ENCODE data around the gene ARID1B.

The ARID1B gene

GRCh38 chr6:157203312-157203744 lies 426.1 kb downstream of the ARID1B start:
- Mint-ChIP-seq H3K27me3 (no peaks in the 10 kb centered on the region), H3K36me3 (peaks cover 8% of the 10 kb centered on the region), H3K4me3 (no peak overlapping the region), H3K9me3 (ENCODE audit: low read depth) (no peaks in the 10 kb centered on the region), H3K4me1 (ENCODE audit: low read depth) (no peaks in the 10 kb centered on the region), H3K27ac (no peak overlapping the region)

- H3K4me1 Mint-ChIP-seq (ENCODE audit: low read depth) = no peaks in the 10 kb centered on the region
- no peak overlapping the region for H3K27ac Mint-ChIP-seq
- no peaks in the 10 kb centered on the region for H3K9me3 Mint-ChIP-seq (ENCODE audit: low read depth)
- peaks cover 8% of the 10 kb centered on the region for H3K36me3 Mint-ChIP-seq
- H3K4me3 Mint-ChIP-seq = no peak overlapping the region
- H3K27me3 Mint-ChIP-seq = no peaks in the 10 kb centered on the region
Observed at GRCh38 chr6:157203764-157204163, 426.6 kb downstream of the ARID1B start.

GRCh38 chr6:157205473-157206358 lies 428.5 kb downstream of the ARID1B start:
- H3K9me3 Mint-ChIP-seq (ENCODE audit: low read depth) = no peaks in the 10 kb centered on the region
- H3K4me3 Mint-ChIP-seq = no peak overlapping the region
- no peaks in the 10 kb centered on the region for H3K4me1 Mint-ChIP-seq (ENCODE audit: low read depth)
- H3K27me3 Mint-ChIP-seq = no peaks in the 10 kb centered on the region
- H3K36me3 Mint-ChIP-seq = peaks cover 8% of the 10 kb centered on the region
- no peak overlapping the region for H3K27ac Mint-ChIP-seq

- H3K36me3 Mint-ChIP-seq = peaks cover 8% of the 10 kb centered on the region
Observed at GRCh38 chr6:157206359-157206815, 429.2 kb downstream of the ARID1B start.

GRCh38 chr6:157207521-157208076 lies 430.4 kb downstream of the ARID1B start:
- H3K27me3 Mint-ChIP-seq = no peaks in the 10 kb centered on the region
- H3K27ac Mint-ChIP-seq = no peak overlapping the region
- peaks cover 8% of the 10 kb centered on the region for H3K36me3 Mint-ChIP-seq
- no peak overlapping the region for H3K4me3 Mint-ChIP-seq
- H3K9me3 Mint-ChIP-seq (ENCODE audit: low read depth) = no peaks in the 10 kb centered on the region
- H3K4me1 Mint-ChIP-seq (ENCODE audit: low read depth) = no peaks in the 10 kb centered on the region

More at GRCh38 chr6:157206359-157206815, 429.2 kb downstream of the ARID1B start:
- no peaks in the 10 kb centered on the region for H3K9me3 Mint-ChIP-seq (ENCODE audit: low read depth)
- H3K27ac Mint-ChIP-seq = no peak overlapping the region
- no peaks in the 10 kb centered on the region for H3K27me3 Mint-ChIP-seq
- H3K4me3 Mint-ChIP-seq = no peak overlapping the region
- H3K4me1 Mint-ChIP-seq (ENCODE audit: low read depth) = no peaks in the 10 kb centered on the region

- H3K4me3 Mint-ChIP-seq = no peak overlapping the region
- H3K27ac Mint-ChIP-seq = peak overlapping the region; percentile 11
- no peaks in the 10 kb centered on the region for H3K4me1 Mint-ChIP-seq (ENCODE audit: low read depth)
- H3K27me3 Mint-ChIP-seq = no peaks in the 10 kb centered on the region
- peaks cover 3% of the 10 kb centered on the region for H3K36me3 Mint-ChIP-seq
- no peaks in the 10 kb centered on the region for H3K9me3 Mint-ChIP-seq (ENCODE audit: low read depth)
Observed at GRCh38 chr6:157209865-157210530, 432.8 kb downstream of the ARID1B start.

GRCh38 chr6:157210954-157211353 lies 433.8 kb downstream of the ARID1B start:
- Mint-ChIP-seq H3K4me1 (ENCODE audit: low read depth) (no peaks in the 10 kb centered on the region), H3K36me3 (peaks cover 3% of the 10 kb centered on the region), H3K27ac (no peak overlapping the region), H3K4me3 (no peak overlapping the region), H3K9me3 (ENCODE audit: low read depth) (no peaks in the 10 kb centered on the region), H3K27me3 (no peaks in the 10 kb centered on the region)

GRCh38 chr6:157211603-157212455 lies 434.7 kb downstream of the ARID1B start:
- H3K27ac Mint-ChIP-seq = no peak overlapping the region
- no peaks in the 10 kb centered on the region for H3K36me3 Mint-ChIP-seq
- no peaks in the 10 kb centered on the region for H3K27me3 Mint-ChIP-seq
- no peak overlapping the region for H3K4me3 Mint-ChIP-seq
- no peaks in the 10 kb centered on the region for H3K9me3 Mint-ChIP-seq (ENCODE audit: low read depth)
- H3K4me1 Mint-ChIP-seq (ENCODE audit: low read depth) = no peaks in the 10 kb centered on the region

GRCh38 chr6:157213426-157213825 lies 436.2 kb downstream of the ARID1B start:
- no peaks in the 10 kb centered on the region for H3K27me3 Mint-ChIP-seq
- no peaks in the 10 kb centered on the region for H3K4me1 Mint-ChIP-seq (ENCODE audit: low read depth)
- no peaks in the 10 kb centered on the region for H3K36me3 Mint-ChIP-seq
- H3K9me3 Mint-ChIP-seq (ENCODE audit: low read depth) = no peaks in the 10 kb centered on the region
- H3K27ac Mint-ChIP-seq = no peak overlapping the region
- no peak overlapping the region for H3K4me3 Mint-ChIP-seq

GRCh38 chr6:157213907-157214565 lies 436.9 kb downstream of the ARID1B start:
- Mint-ChIP-seq H3K4me3 (no peak overlapping the region), H3K36me3 (no peaks in the 10 kb centered on the region), H3K4me1 (ENCODE audit: low read depth) (no peaks in the 10 kb centered on the region), H3K27ac (no peak overlapping the region), H3K27me3 (no peaks in the 10 kb centered on the region), H3K9me3 (ENCODE audit: low read depth) (no peaks in the 10 kb centered on the region)

- Mint-ChIP-seq H3K27ac (no peak overlapping the region), H3K36me3 (no peaks in the 10 kb centered on the region), H3K27me3 (no peaks in the 10 kb centered on the region), H3K4me3 (no peak overlapping the region), H3K4me1 (ENCODE audit: low read depth) (peaks cover under 1% of the 10 kb centered on the region), H3K9me3 (ENCODE audit: low read depth) (no peaks in the 10 kb centered on the region)
Observed at GRCh38 chr6:157215717-157216116, 438.5 kb downstream of the ARID1B start.

GRCh38 chr6:157216570-157216969 lies 439.4 kb downstream of the ARID1B start:
- H3K27me3 Mint-ChIP-seq = no peaks in the 10 kb centered on the region
- no peak overlapping the region for H3K27ac Mint-ChIP-seq
- H3K4me3 Mint-ChIP-seq = no peak overlapping the region
- no peaks in the 10 kb centered on the region for H3K36me3 Mint-ChIP-seq
- no peaks in the 10 kb centered on the region for H3K9me3 Mint-ChIP-seq (ENCODE audit: low read depth)
- H3K4me1 Mint-ChIP-seq (ENCODE audit: low read depth) = peaks cover 9% of the 10 kb centered on the region

GRCh38 chr6:157217198-157217893 lies 440.2 kb downstream of the ARID1B start:
- H3K4me1 Mint-ChIP-seq (ENCODE audit: low read depth) = peaks cover 11% of the 10 kb centered on the region
- no peaks in the 10 kb centered on the region for H3K36me3 Mint-ChIP-seq
- H3K27ac Mint-ChIP-seq = no peak overlapping the region
- H3K4me3 Mint-ChIP-seq = no peak overlapping the region
- H3K27me3 Mint-ChIP-seq = peaks cover under 1% of the 10 kb centered on the region
- H3K9me3 Mint-ChIP-seq (ENCODE audit: low read depth) = no peaks in the 10 kb centered on the region

Measured in activated naive CD8-positive, alpha-beta T cell (primary cell).